ENCODE results near the gene CNNM1. TPM values are rescaled to one million over a fixed set of nuclear protein-coding genes. Genes with fewer than 3 reads are reported as not detected.
A peak's percentile ranks its signal among the peaks of the same experiment; 100 is the strongest.

CNNM1 gene
- total RNA-seq, 1 experiment from 2014 or later = 0.90 TPM

GRCh38 chr10:99343262-99343661 lies 14.1 kb downstream of the CNNM1 start:
- no peak for ATAC-seq
- peaks cover 16% of the 10 kb centered on the region for H3K4me1 Mint-ChIP-seq
- no peak overlapping the region for H3K27ac Mint-ChIP-seq
- POLR2A ChIA-PET = no interaction called here
- no peak for DNase-seq (ENCODE audit: low spot score)
- CTCF ChIA-PET = no interaction called here
- no peak overlapping the region for H3K4me3 Mint-ChIP-seq
- peaks cover 17% of the 10 kb centered on the region for H3K9me3 Mint-ChIP-seq
- peaks cover 7% of the 10 kb centered on the region for H3K36me3 Mint-ChIP-seq
- TF ChIP-seq GABPB1 (CRISPR knock-in tag; IDR thresholded peaks at IDR 0.05) (no peak), JAZF1 (CRISPR knock-in tag; IDR thresholded peaks at IDR 0.05) (no peak), NFE2L1 (CRISPR knock-in tag; IDR thresholded peaks at IDR 0.05) (no peak), STAT6 (CRISPR knock-in tag; conservative IDR thresholded peaks at IDR 0.05; ENCODE audit: low read depth) (no peak), ZNF281 (CRISPR knock-in tag; IDR thresholded peaks at IDR 0.05) (no peak)
- H3K27me3 Mint-ChIP-seq (ENCODE audit: low read depth) = peaks cover 6% of the 10 kb centered on the region

- Mint-ChIP-seq H3K27me3 (ENCODE audit: low read depth) (peaks cover 6% of the 10 kb centered on the region), H3K27ac (no peak overlapping the region), H3K4me3 (no peak overlapping the region), H3K4me1 (peaks cover 16% of the 10 kb centered on the region), H3K9me3 (peaks cover 5% of the 10 kb centered on the region), H3K36me3 (peaks cover 3% of the 10 kb centered on the region; the same call in 1 of the 2 replicates)
- POLR2A ChIA-PET = no interaction called here
- TF ChIP-seq FOXK1 (CRISPR knock-in tag; IDR thresholded peaks at IDR 0.05) (no peak), ZNF121 (CRISPR knock-in tag; IDR thresholded peaks at IDR 0.05) (no peak), ATF6 (CRISPR knock-in tag; IDR thresholded peaks at IDR 0.05) (no peak)
- peak; percentile 52; the same call in 1 of the 2 replicates for ATAC-seq
- DNase-seq (ENCODE audit: low spot score) = no peak
- CTCF ChIA-PET = no interaction called here
Measured at GRCh38 chr10:99344715-99345114, 15.6 kb downstream of the CNNM1 start.

GRCh38 chr10:99345350-99345749 lies 16.2 kb downstream of the CNNM1 start:
- TF ChIP-seq MAX (CRISPR knock-in tag; IDR thresholded peaks at IDR 0.05) (no peak), TEAD1 (CRISPR knock-in tag; IDR thresholded peaks at IDR 0.05) (no peak), ZNF416 (CRISPR knock-in tag; IDR thresholded peaks at IDR 0.05) (no peak), ATF3 (CRISPR knock-in tag; conservative IDR thresholded peaks at IDR 0.05) (no peak), TEAD4 (CRISPR knock-in tag; IDR thresholded peaks at IDR 0.05) (no peak), RELA (CRISPR knock-in tag; IDR thresholded peaks at IDR 0.05; ENCODE audit: borderline replicate concordance) (no peak), E2F4 (CRISPR knock-in tag; IDR thresholded peaks at IDR 0.05; ENCODE audit: borderline replicate concordance, low read depth) (no peak), FOXP4 (CRISPR knock-in tag; IDR thresholded peaks at IDR 0.05) (no peak), KAT7 (CRISPR knock-in tag; IDR thresholded peaks at IDR 0.05; ENCODE audit: borderline replicate concordance) (no peak), ZNF317 (CRISPR knock-in tag; IDR thresholded peaks at IDR 0.05; ENCODE audit: borderline replicate concordance, low read depth) (no peak), FOXK1 (CRISPR knock-in tag; IDR thresholded peaks at IDR 0.05) (no peak), JUN (CRISPR knock-in tag; IDR thresholded peaks at IDR 0.05) (no peak)
- DNase-seq (ENCODE audit: low spot score) = no peak
- ATAC-seq = no peak
- Mint-ChIP-seq H3K4me3 (no peak overlapping the region), H3K27me3 (ENCODE audit: low read depth) (peaks cover 6% of the 10 kb centered on the region), H3K36me3 (peaks cover under 1% of the 10 kb centered on the region; the same call in 1 of the 2 replicates), H3K4me1 (peaks cover 16% of the 10 kb centered on the region), H3K27ac (no peak overlapping the region), H3K9me3 (peaks cover 1% of the 10 kb centered on the region)
- POLR2A ChIA-PET = interaction anchor here (0.6 kb wide), 1 partner anchor 18 kb away, joined by 3 read pairs; no protein-coding TSS in a partner anchor
- CTCF ChIA-PET = no interaction called here
